Measurements from ENCODE around the gene ZNF527.
"Not testable (repeated sequence)": the region's sequence is repeated elsewhere in the genome, so short reads cannot be mapped to it uniquely, and the experiment has no call there.

The ZNF527 gene

DNA sequence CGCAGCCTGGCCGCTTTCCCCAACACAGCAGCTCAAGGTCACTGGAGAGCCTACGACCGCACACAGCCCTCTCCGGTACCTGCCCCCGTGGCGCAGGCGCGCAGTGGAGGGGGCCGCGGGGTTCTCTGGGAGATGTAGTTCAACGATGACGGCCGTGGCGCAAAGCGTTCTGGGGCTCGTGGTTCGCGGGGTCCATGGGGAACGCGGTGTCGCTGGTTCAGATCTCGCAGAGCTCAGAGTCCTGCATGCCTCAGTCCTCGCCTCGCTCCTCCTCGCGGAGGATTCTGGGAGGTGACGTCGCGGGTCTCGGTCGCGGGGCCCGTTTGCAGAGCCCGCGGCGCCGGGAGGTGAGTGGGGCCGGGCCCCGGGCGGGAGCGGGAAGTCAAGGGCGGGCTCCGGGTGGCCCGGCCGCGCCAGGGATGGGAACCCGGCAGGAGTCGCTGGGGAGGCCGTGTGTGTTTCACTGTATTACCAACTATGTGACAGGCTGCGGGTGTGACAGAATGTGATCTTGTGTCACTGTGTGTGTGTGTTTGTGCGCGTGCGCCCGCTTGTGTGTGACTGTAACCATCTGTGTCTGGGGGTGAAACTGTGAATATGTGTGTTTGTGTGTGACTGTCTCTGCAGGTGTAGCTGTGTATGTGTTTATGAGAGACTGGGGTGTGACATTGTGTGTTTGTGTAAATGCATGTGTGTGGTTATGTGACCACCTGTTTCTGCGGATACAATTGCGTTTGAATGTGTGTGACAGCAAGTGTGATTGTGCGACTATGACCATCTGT, at the start of gene ZNF527:
Gene ZNF527, plus strand, starts transcription at position 220 of the 782 bp plus-strand sequence. CDS start 3,100 bp downstream, outside the sequence.
- ATAC-seq = peak; percentile 98 to 99

DNA sequence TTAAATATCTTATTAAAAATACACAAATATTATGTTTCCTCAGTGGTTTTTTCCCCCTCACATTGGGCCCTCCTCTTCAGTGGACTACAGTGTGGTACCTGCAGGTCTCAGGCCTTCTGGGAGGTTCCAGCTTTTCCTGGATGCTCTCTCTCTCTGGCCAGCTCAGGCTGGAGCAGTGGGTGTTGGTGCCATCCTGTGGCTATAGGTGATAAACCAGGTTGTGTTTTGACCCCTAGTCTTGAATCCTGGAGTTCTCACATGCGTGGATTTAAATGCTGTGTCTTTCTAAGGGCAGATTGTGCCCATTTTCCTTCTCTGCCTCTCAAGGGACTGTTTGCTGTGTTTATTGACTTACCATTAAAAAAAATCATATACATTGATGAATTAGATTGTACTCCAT, 41.2 kb upstream of the ZNF527 start:
- no peak for ATAC-seq

DNA sequence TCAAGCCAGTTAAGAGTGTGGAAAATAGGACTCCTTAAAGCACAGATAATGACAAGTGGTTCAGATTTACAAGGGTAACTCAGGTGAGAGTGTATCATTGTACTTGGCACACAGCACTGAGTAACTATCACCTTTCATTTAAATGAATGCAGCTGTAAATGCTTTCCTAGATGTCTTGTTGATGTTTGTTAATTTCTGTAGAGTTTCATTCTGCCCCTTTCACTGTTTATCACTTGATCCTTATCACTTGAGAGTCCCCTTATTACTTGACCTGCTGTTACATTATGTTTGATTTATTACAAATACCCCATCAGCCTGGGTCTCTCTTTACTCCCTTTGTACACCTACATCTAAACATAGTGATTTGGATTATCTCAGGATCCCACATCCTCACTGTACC, 38.1 kb upstream of the ZNF527 start:
- no peak for ATAC-seq

DNA sequence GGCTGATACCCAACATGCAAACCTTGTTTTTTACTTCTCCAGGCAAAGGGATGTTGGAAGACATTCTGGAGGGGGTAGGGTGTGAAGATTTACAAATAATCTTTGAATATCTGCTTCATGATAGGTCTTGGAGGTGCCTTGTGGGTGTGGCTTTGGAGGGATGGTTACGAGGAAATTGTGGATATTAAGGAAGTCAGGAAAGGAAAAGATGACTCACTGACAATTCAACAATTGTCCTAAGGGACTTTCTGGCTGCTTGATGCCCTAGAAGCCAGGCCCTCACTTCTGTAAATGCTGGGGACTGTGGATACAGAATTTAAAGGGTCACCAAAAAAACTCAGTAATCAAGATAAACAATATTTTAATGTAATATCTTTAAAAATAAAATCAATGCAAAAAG, 37.4 kb upstream of the ZNF527 start:
- no peak for ATAC-seq

DNA sequence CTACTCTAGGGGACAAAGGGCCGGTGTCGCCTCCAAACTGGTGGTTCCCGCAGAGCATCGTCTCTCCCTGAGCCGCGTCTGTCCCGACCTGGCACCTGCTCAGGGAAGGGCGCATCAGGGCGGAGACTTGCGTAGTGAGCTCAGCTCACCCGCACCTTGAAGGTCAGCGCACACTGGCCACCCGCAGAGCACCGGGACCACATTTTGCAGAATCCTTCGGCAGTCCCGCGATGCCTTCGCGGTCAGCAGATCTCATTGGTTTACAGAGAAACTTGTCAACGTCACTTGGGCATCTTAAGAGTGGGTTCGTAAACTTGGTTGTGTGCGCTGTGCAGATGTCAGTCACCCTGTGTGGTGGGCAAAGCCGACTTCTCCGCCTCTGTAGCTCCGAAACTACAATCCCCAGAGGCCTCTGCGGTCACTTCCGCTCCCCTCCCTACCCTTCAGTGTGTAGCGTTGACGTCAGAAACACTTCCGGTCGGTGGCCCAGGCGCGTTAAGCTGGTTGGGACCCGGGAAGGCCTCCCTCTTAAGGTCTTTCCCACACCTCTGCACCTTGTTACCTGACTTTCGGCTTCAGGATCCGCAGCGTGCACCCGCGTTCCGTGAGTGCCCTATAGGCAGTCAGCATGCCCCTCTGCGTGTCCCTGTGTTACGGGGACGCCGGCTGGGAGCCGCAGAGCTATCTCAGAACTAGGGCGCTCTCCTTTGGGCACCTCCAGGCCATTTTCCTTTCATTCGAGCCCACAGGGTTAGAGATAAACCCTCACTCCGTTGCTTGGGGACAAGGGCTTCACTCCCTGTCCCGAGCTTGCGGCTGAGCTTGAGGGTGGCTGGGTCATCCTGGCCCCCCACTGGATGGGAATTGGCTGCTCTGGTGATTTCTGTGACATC, 36.5 kb upstream of the ZNF527 start:
- peak; percentile 99 to 100 for ATAC-seq

DNA sequence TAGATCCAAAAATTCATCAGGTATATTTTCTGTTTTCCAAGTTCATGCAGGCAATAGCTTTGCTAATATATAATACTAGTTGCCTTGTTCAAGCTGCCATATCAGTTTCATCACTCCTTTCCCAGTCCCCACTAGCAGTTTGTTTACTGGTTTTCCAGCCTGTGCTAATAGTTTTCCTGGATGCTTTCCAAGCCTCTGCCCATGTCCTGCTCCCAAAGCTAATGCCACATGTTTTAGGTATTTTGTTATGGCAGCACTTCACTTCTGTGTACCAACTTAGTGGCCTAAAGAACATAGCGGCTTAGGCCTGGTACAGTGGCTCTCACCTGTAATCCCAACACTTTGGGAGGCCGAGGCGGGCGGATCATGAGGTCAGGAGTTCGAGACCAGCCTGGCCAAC, 28.1 kb upstream of the ZNF527 start:
- ATAC-seq = no peak

- ATAC-seq = no peak
Observed at GRCh38 chr19:37346091-37346490, 24.8 kb upstream of the ZNF527 start.

DNA sequence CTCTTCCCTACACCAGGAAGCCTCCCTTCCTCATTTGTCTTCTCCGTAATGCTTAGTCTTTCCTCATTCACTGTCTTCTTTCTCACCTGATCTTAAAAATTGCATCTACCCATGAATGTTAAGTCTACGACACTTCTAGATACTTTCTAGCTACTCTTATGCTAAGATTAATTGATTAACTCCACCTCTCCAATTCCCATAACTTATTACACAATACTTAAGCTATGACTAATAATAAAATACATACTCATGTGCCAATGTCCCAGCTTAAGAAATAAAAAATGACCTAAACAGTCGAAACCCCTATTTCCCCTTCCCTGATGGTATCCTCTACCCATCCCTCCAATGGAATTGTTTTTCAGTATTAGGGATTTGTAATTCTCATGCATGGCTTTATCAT, 22.8 kb upstream of the ZNF527 start:
- ATAC-seq = no peak

GRCh38 chr19:37353968-37354367, 16.9 kb upstream of the ZNF527 start:
- ATAC-seq = no peak

GRCh38 chr19:37355901-37356300, 15.0 kb upstream of the ZNF527 start:
- no peak for ATAC-seq

GRCh38 chr19:37361994-37362393, 8.9 kb upstream of the ZNF527 start:
- no peak for ATAC-seq

GRCh38 chr19:37362733-37363132, 8.2 kb upstream of the ZNF527 start:
- no peak for ATAC-seq

- peak; percentile 42 to 44 for ATAC-seq
Observed at GRCh38 chr19:37370386-37370879, 466 bp upstream of the ZNF527 start.

- ATAC-seq = no peak
Observed at GRCh38 chr19:37389234-37389633, 18.3 kb downstream of the ZNF527 start.

DNA sequence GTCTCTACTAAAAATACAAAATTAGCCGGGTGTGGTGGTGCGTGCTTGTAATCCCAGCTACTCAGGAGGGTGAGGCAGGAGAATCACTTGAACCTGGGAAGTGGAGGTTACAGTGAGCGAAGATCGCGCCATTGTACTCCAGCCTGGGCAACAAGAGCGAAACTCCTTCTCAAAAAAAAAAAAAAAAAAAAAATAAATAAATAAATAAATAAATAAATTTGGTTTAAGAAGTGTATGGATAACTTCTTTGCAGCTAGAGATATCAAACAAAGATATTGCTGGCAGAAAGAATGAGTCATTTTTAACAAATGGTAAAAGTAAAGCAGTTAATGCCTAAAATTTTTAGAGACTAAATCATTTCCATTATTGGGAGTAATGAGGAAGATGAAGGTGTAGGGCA, 20.5 kb downstream of the ZNF527 start:
- not testable (repeated sequence) for ATAC-seq

- no peak for ATAC-seq
Observed at GRCh38 chr19:37401078-37401477, 30.2 kb downstream of the ZNF527 start.

- ATAC-seq = no peak
Observed at GRCh38 chr19:37403403-37403802, 32.5 kb downstream of the ZNF527 start.

- not testable (repeated sequence) for ATAC-seq
Observed at GRCh38 chr19:37406140-37406846, 35.4 kb downstream of the ZNF527 start.

DNA sequence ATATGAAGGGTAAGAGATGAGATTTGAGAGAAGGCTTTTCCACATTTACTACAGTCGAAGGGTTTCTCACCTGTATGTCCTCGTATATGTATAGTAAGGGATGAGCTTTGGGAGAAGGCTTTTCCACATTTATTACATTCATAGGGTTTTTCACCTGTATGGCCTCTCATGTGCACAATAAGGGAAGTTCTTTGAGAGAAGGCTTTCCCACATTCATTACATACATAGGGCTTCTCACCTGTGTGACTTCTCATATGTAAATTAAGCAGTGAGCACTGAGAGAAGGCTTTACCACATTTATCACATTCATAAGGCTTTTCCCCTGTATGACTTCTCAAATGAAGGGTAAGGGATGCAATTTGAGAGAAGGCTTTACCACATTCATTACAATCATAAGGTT, 41.8 kb downstream of the ZNF527 start:
- no peak for ATAC-seq

DNA sequence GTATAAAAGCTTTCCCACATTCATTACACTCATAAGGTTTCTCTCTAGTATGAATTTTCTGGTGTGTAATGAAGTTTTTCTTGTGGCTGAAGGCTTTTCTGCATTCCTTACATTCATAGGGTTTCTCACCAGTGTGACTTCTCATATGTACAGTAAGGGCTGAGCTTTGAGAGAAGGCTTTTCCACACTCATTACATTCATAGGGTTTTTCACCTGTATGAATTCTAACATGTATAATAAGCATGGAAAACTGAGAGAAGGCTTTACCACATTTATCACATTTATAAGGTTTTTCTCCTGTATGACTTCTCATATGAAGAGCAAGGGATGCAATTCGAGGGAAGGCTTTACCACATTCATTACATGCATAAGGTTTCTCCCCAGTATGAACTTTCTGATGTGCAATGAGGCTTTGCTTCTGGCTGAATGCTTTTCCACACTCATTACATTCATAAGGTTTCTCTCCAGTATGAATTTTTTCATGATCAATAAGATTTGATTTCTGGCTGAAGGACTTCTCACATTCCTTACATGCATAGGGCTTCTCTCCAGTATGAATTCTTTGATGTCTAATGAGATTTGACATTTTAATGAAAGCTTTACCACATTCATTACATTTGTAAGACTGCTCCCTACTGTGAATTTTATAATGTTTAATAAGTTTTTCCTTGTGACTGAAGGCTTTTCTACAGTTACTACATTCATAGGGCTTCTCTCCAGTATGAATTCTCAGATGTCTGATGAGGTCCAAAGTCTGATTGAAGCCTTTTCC, 42.6 kb downstream of the ZNF527 start:
- no peak for ATAC-seq

Measured in activated CD4-positive, CD25-positive, alpha-beta regulatory T cell treated with anti-CD3 and anti-CD28 coated beads, Interleukin-2, amount 50 U/mL, for 24 hours (primary cell).